Muscle layer of colon (tissue), 2 donors: ENCODE results near the gene CCR6.

Experiments used
- H3K27ac ChIP-seq: one replicate; pipeline ENCODE4 v1.7.0; 2013; ENCODE audit warnings: low read depth, mild to moderate bottlenecking, low read length, moderate library complexity
- H3K27me3 ChIP-seq, 2 donors: one replicate each; pipeline ENCODE4 v1.7.0; 2013; ENCODE audit warnings: low read length in 2 of 2, mild to moderate bottlenecking in 2 of 2; ENCODE audit not compliant: insufficient read depth in 2 of 2, control insufficient read depth in 1 of 2
- H3K36me3 ChIP-seq: one replicate; pipeline ENCODE4 v1.7.0; 2013; ENCODE audit warnings: mild to moderate bottlenecking, low read length; ENCODE audit not compliant: insufficient read depth
- H3K4me1 ChIP-seq: one replicate; pipeline ENCODE4 v1.7.0; 2013; ENCODE audit warnings: mild to moderate bottlenecking, low read length; ENCODE audit not compliant: insufficient read depth
- H3K4me3 ChIP-seq, 2 donors: one replicate each; pipeline ENCODE4 v1.7.0; 2013; ENCODE audit warnings: low read length in 2 of 2, low read depth in 1 of 2, mild to moderate bottlenecking in 1 of 2, moderate library complexity in 1 of 2
- H3K9ac ChIP-seq: one replicate; pipeline ENCODE4 v1.7.0; 2013; ENCODE audit warnings: low read length
- H3K9me3 ChIP-seq: one replicate; pipeline ENCODE4 v1.7.0; 2013; ENCODE audit warnings: mild to moderate bottlenecking, low read length
- donor health status: abdominal sarcoma.
- donor health status: Adenocarcinoma of cecum.

Gene CCR6

GRCh38 chr6:167102318-167102717 is 20.6 kb upstream of the CCR6 start:
- Histone ChIP-seq H3K36me3 (no peaks in the 10 kb centered on the region), H3K4me1 (no peaks in the 10 kb centered on the region), H3K27me3 (no peaks in the 10 kb centered on the region), H3K27ac (no peak overlapping the region), H3K9ac (no peak overlapping the region), H3K9me3 (no peaks in the 10 kb centered on the region), H3K4me3 (no peak overlapping the region)

DNA sequence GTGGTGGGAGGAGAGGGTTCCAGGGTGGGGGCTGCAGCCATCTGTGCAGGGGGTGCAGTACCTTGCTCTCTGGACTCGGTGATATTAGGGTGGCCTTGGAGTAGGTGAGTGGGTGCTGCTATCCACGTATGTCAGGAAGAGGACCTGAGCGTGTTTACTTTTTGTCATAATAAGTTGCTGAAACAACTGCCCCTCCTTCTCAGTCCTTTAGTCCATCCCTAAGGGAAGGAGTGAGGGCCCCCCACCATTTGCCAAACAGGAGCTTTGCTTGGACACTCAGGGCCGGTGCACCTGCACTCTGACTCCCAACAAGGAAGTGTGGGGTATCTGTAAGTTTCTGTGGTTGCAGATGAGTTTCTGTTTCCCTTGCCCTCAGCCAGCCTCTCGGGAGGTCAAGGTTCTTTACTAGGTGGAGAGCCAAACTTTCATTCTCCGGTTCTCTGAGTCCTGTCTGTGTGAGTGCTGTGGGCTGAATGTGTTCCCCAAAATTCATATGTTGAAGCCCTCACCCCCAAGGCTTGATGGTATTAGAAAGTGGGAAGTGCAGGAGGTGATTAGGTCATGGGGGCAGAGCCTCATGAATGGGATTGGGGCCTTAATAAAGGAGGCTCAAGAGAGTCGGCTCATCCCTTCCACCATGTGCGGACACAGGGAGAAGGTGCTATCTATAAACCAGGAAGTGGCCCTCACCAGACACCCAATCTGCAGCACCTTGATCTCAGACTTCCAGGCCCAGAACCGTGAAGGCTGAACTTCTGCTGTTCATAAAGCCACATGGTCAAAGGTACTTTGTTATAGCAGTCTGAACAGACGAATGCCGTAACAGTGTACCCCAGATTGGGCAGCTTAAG is 19.6 kb upstream of the CCR6 start:
- Histone ChIP-seq H3K4me3 (no peak overlapping the region), H3K4me1 (no peaks in the 10 kb centered on the region), H3K27me3 (no peaks in the 10 kb centered on the region), H3K9me3 (no peaks in the 10 kb centered on the region), H3K9ac (no peak overlapping the region), H3K27ac (no peak overlapping the region), H3K36me3 (no peaks in the 10 kb centered on the region)

- Histone ChIP-seq H3K36me3 (no peaks in the 10 kb centered on the region), H3K27me3 (no peaks in the 10 kb centered on the region), H3K4me3 (no peak overlapping the region), H3K4me1 (no peaks in the 10 kb centered on the region), H3K9me3 (no peaks in the 10 kb centered on the region), H3K27ac (no peak overlapping the region), H3K9ac (no peak overlapping the region)
Observed at GRCh38 chr6:167104388-167104787, 18.5 kb upstream of the CCR6 start.

GRCh38 chr6:167105060-167105459 is 17.8 kb upstream of the CCR6 start:
- H3K4me3 ChIP-seq: no peak overlapping the region
- H3K27me3 ChIP-seq: no peaks in the 10 kb centered on the region
- no peaks in the 10 kb centered on the region for H3K36me3 ChIP-seq
- H3K9ac ChIP-seq: no peak overlapping the region
- no peaks in the 10 kb centered on the region for H3K4me1 ChIP-seq
- H3K9me3 ChIP-seq: no peaks in the 10 kb centered on the region
- H3K27ac ChIP-seq: no peak overlapping the region

- Histone ChIP-seq H3K4me3 (no peak overlapping the region), H3K4me1 (no peaks in the 10 kb centered on the region), H3K27me3 (no peaks in the 10 kb centered on the region), H3K27ac (no peak overlapping the region), H3K9ac (no peak overlapping the region), H3K9me3 (no peaks in the 10 kb centered on the region), H3K36me3 (no peaks in the 10 kb centered on the region)
Observed at GRCh38 chr6:167106406-167106805, 16.5 kb upstream of the CCR6 start.

DNA sequence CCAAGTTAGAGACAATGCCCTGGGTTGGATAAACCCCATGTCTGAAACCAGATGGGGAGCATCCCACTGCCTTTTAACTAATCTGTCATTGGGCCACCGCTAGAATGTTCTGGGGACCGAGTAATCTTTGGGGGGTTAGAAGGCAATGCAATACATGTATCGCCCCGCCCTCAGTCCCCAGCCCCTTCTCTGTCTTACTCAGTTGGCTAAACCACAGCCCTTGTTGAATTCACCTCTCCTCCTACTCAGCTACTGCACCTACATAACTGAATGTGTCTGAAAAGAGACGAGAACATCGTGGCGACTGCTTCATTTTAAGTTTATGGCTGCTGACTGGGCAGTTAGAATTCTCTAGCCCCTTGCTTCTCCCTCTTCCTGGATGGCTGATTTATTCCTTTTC is 15.1 kb upstream of the CCR6 start:
- no peak overlapping the region for H3K27ac ChIP-seq
- no peaks in the 10 kb centered on the region for H3K27me3 ChIP-seq
- H3K9me3 ChIP-seq: no peaks in the 10 kb centered on the region
- H3K4me3 ChIP-seq: no peak overlapping the region
- no peaks in the 10 kb centered on the region for H3K36me3 ChIP-seq
- no peak overlapping the region for H3K9ac ChIP-seq
- no peaks in the 10 kb centered on the region for H3K4me1 ChIP-seq

DNA sequence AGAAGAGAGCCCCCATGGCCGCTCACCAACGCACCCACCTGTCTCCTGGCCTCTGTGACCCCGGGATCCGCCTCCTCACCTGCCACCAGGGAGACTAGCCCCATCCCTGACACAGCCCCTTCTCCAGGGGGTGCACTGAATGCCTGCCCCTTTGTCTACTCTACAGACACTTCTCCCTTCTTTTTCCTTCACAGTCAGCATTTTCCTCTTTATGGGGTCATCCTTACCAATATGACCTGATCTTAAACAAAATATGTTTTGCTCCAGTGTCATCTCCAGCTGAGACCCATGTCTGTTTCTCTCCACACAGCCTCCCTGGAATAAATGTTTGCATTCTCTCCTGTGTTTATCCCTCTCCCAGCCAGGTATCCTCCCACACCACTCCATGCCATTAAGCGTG is 14.6 kb upstream of the CCR6 start:
- no peaks in the 10 kb centered on the region for H3K27me3 ChIP-seq
- H3K36me3 ChIP-seq: no peaks in the 10 kb centered on the region
- H3K9me3 ChIP-seq: no peaks in the 10 kb centered on the region
- H3K27ac ChIP-seq: no peak overlapping the region
- no peak overlapping the region for H3K4me3 ChIP-seq
- no peak overlapping the region for H3K9ac ChIP-seq
- H3K4me1 ChIP-seq: no peaks in the 10 kb centered on the region

DNA sequence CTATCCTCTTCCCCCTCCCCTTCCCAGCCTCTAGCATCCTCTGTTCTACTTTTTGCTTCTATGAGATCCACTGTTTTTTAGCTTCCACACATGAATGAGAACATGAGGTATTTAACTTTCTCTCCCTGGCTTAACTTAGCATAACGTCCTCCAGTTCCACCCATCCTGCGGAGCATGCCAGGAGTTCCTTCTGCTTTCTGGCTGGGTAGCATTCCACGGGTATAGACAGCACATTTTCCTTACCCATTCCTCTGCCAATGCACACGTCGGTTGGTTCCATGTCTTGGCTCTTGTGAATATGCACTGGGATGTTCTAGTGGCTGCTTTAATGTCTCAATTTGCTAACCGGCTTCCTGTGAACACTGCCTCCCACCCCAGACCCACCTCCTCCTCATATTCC is 13.2 kb upstream of the CCR6 start:
- H3K9ac ChIP-seq: no peak overlapping the region
- no peaks in the 10 kb centered on the region for H3K27me3 ChIP-seq
- H3K36me3 ChIP-seq: no peaks in the 10 kb centered on the region

DNA sequence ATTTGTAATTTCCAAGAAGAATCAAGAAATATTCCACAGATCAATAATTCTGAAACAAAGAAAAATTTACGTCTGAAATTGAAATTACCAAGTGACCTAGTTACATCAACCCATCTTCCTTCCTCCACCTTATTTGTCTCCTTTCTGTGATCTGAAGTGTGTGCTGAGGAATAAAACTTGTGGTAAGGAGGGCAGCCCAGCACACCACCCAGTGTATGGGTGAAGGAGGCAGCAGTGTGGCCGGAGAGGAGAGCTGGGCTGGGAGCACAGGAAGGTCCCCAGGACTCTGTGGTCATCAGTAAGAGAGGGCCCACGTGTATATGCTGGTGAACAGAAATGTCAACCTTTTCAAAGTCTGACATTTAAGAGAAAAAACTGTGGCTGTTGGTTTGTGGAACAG is 11.3 kb upstream of the CCR6 start:
- no peak overlapping the region for H3K27ac ChIP-seq

More for the DNA sequence above, 13.2 kb upstream of the CCR6 start:
- H3K27ac ChIP-seq: no peak overlapping the region
- H3K9me3 ChIP-seq: no peaks in the 10 kb centered on the region
- no peak overlapping the region for H3K4me3 ChIP-seq
- no peaks in the 10 kb centered on the region for H3K4me1 ChIP-seq

DNA sequence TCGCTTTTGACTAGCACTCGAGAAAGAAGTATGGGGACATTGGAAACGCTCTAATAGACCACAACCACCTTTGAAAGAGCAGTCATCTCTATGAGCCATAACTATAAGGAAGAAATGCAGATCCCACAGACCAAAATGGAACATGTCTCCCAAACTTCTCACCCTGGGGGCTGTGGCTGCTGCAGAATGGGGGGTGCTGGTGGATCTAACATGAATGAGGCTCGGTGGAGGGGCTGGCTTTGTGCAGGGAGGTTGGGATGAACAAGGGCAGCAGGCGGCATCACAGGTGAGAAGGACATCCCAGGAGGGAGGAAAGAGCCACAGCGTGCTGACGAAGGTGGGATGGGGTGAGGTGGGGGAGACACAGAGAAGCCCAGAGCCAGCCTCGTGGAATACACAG is 10.5 kb upstream of the CCR6 start:
- H3K9ac ChIP-seq: no peak overlapping the region
- no peaks in the 10 kb centered on the region for H3K9me3 ChIP-seq
- peaks cover 13% of the 10 kb centered on the region for H3K4me1 ChIP-seq
- no peaks in the 10 kb centered on the region for H3K36me3 ChIP-seq
- H3K27me3 ChIP-seq: no peaks in the 10 kb centered on the region
- H3K27ac ChIP-seq: no peak overlapping the region
- H3K4me3 ChIP-seq: no peak overlapping the region

More for the DNA sequence above, 11.3 kb upstream of the CCR6 start:
- peaks cover 9% of the 10 kb centered on the region for H3K4me1 ChIP-seq
- no peak overlapping the region for H3K4me3 ChIP-seq
- no peaks in the 10 kb centered on the region for H3K27me3 ChIP-seq
- no peak overlapping the region for H3K9ac ChIP-seq
- H3K9me3 ChIP-seq: no peaks in the 10 kb centered on the region
- no peaks in the 10 kb centered on the region for H3K36me3 ChIP-seq

GRCh38 chr6:167113047-167113754 is 9.7 kb upstream of the CCR6 start:
- Histone ChIP-seq H3K4me3 (no peak overlapping the region), H3K9ac (no peak overlapping the region), H3K27ac (no peak overlapping the region), H3K9me3 (no peaks in the 10 kb centered on the region), H3K27me3 (no peaks in the 10 kb centered on the region), H3K4me1 (peaks cover 13% of the 10 kb centered on the region), H3K36me3 (no peaks in the 10 kb centered on the region)
